ENCODE results near the gene ABLIM3.

GRCh38 chr5:149228618-149229297 lies 87.5 kb downstream of the ABLIM3 start:
- TF ChIP-seq, protein P1, sequence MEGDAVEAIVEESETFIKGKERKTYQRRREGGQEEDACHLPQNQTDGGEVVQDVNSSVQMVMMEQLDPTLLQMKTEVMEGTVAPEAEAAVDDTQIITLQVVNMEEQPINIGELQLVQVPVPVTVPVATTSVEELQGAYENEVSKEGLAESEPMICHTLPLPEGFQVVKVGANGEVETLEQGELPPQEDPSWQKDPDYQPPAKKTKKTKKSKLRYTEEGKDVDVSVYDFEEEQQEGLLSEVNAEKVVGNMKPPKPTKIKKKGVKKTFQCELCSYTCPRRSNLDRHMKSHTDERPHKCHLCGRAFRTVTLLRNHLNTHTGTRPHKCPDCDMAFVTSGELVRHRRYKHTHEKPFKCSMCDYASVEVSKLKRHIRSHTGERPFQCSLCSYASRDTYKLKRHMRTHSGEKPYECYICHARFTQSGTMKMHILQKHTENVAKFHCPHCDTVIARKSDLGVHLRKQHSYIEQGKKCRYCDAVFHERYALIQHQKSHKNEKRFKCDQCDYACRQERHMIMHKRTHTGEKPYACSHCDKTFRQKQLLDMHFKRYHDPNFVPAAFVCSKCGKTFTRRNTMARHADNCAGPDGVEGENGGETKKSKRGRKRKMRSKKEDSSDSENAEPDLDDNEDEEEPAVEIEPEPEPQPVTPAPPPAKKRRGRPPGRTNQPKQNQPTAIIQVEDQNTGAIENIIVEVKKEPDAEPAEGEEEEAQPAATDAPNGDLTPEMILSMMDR (IDR thresholded peaks at IDR 0.05; ENCODE audit: insufficient read depth, low read length), result no peak
- no peak for TF ChIP-seq POLR2AphosphoS5 (IDR thresholded peaks at IDR 0.05; ENCODE audit: low read depth)
- no peak for TF ChIP-seq GABPA (IDR thresholded peaks at IDR 0.05; ENCODE audit: low read depth)
